Fibroblast of the aortic adventitia (primary cell): Measurements from ENCODE around the gene NUP210L. TPM values are rescaled to one million over a fixed set of nuclear protein-coding genes. Genes with fewer than 3 reads are reported as not detected.
"Not testable (repeated sequence)": the region's sequence is repeated elsewhere in the genome, so short reads cannot be mapped to it uniquely, and the experiment has no call there.

Source experiments
- DNase-seq: peaks from one replicate; pipeline ENCODE4 v3.0.0-alpha.2; 2010; ENCODE audit warnings: low read depth
- H3K4me3 ChIP-seq: 2 replicates; pipeline ENCODE4 v1.5.1; 2011; ENCODE audit warnings: low read depth, mild to moderate bottlenecking, control low read depth, low read length, moderate library complexity
- total RNA-seq: library from RNA; depleted of rRNA; stranded (reverse); fragments of >200 nt; gene quantifications from 2 replicates; pipeline ENCODE4 v1.2.3, GENCODE V29; 2012; ENCODE audit warnings: low replicate concordance
- TF ChIP-seq, protein P1 (sequence below): IDR thresholded peaks from 2 replicates; pipeline ENCODE4 v1.5.1; 2011; ENCODE audit warnings: mild to moderate bottlenecking, low read length, control low read depth, inconsistent platforms; ENCODE audit not compliant: insufficient read depth

Gene NUP210L
- total RNA-seq, 1 donor = 0.09 TPM

DNA sequence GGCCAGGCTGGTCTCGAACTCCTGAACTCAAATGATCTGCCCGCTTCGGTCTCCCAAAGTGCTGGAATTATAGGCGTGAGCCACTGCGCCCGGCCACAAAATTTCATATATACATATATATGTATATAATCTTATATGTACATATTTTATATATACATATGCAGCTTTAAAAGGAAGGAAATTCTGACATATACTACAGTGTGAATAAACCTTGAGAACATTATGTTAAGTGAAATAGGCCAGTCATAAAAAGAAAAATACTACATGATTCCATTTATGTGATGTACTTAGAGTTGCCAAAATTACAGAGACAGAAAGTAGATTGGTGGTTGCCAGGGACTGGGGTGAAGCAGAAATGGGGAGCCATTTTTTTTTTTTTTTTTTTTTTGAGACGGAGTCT, 63.2 kb downstream of the NUP210L start:
- no peak for DNase-seq
- no peak overlapping the region for H3K4me3 ChIP-seq
- TF ChIP-seq, protein P1, sequence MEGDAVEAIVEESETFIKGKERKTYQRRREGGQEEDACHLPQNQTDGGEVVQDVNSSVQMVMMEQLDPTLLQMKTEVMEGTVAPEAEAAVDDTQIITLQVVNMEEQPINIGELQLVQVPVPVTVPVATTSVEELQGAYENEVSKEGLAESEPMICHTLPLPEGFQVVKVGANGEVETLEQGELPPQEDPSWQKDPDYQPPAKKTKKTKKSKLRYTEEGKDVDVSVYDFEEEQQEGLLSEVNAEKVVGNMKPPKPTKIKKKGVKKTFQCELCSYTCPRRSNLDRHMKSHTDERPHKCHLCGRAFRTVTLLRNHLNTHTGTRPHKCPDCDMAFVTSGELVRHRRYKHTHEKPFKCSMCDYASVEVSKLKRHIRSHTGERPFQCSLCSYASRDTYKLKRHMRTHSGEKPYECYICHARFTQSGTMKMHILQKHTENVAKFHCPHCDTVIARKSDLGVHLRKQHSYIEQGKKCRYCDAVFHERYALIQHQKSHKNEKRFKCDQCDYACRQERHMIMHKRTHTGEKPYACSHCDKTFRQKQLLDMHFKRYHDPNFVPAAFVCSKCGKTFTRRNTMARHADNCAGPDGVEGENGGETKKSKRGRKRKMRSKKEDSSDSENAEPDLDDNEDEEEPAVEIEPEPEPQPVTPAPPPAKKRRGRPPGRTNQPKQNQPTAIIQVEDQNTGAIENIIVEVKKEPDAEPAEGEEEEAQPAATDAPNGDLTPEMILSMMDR = no peak

DNA sequence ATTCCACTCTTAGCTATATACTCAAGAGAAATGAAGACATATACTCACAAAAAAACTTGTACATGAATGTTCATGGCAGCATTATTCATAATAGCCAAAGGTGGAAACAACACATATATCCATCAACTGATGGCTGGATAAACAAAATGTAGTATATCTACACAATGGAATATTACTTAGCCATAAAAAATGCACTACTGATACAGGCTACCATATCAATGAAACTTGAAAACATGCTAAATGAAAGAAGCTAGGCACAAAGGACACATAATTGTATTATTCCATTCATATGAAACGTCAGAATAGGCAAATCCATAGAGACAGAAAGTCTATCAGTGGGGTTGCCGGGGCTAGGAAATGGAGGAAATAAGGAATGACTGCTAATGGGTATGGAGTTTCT, 67.3 kb downstream of the NUP210L start:
- no peak for DNase-seq
- TF ChIP-seq, protein P1 = no peak
- H3K4me3 ChIP-seq = no peak overlapping the region

DNA sequence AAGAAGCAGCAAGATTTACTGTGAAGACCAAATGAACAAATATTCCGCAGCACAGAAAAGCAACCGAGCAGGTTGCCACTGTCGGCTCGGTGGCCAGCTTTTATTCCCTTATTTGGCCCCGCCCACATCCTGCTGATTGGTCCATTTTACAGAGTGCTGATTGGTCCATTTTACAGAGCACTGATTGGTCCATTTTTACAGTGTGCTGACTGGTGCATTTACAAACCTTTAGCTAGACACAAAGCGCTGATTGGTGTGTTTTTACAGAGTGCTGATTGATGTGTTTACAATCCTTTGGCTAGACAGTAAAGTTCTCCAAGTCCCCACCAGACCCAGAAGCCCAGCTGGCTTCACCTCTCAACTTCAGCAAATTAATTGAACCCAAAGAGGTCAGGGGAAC, 71.8 kb downstream of the NUP210L start:
- DNase-seq, H3K4me3 ChIP-seq: not testable (repeated sequence)

DNA sequence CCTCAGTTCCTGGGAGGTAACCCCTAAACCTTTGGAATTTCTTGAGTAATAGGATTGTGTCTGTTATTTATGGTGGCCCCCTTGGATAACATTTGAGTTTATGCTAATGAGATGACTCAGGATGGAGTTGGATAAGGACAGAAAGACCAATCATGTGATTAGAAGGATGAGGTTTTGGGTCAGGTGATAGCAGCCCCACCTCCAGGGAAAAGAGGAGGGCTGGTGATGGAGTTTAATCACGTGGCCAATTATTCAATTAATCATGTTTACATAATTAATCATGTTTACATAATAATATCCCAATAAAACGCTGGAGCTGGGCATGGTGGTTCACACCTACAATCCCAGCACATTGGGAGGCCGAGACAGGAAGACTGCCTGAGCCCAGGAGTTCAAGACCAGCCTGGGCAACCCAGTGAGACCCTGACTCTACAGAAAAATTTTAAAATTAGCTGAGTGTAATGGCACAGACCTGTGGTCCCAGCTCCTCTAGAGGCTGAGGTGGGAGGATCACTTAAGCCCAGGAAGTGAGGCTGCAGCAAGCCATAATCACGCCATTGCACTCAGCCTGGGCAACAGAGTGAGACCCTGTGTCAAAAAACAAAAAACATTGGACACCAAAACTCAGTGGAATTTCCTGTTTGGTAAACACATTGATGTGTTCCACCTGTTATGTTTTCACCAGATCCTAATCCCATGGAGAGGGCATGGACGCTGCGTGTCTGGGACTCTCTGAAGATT, 73.3 kb downstream of the NUP210L start:
- no peak overlapping the region for H3K4me3 ChIP-seq
- DNase-seq = no peak
- TF ChIP-seq, protein P1 = no peak

DNA sequence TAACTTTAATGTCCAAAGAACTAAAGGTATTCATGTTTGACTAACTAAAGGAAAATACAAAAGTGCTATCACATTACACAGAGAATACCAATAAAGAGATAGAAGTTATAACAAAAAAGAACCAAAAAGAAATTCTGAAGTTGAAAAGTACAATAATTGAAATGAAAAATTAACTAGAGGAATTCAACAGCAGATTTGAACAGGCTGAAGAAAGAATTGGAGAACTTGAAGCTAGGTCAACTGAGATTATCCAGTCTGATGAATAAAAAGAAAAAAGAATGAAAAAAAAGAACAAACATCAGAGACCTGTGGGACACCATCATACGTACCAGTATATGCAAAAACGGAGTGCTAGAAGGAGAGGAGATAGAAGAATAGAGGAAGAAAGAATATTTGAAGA, 78.5 kb downstream of the NUP210L start:
- no peak for DNase-seq
- TF ChIP-seq, protein P1 = no peak
- H3K4me3 ChIP-seq = no peak overlapping the region

DNA sequence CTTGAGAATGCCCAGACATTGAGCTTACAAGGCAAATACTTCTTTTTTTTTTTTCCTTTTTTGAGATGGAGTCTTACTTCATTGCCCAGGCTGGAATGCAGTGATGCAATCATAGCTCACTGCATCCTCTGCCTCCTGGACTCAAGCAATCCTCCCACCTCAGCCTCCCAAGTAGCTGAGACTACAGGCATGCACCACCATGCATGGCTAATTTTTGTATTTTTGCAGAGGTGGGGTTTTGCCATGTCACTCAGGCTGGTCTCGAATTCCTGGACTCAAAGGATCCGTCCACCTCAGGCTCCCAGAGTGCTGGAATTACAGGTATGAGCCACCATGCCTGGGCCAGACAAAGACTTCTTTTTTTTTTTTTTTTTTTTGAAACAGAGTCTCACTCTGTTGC, 79.1 kb downstream of the NUP210L start:
- no peak for DNase-seq
- TF ChIP-seq, protein P1 = no peak
- H3K4me3 ChIP-seq = no peak overlapping the region

DNA sequence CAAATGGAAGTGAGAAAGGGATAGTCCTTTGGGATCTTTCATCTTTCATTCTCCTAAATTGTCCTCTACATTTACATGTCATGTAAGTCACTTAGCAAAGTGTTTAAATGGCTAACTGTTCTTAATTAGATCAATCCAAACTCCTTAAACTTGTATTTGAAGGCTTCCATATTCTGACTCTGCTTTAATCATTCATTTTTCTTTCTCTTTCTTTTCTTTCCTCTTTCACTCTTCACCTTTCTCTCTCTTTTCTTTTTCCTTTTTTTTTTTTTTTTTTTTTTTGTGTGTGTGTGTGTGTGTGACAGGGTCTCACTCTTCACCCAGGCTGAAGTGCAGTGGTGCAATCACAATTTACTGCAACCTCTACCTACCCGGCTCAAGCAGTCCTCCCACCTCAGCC, 92.6 kb downstream of the NUP210L start:
- no peak for DNase-seq
- no peak overlapping the region for H3K4me3 ChIP-seq
- TF ChIP-seq, protein P1 = no peak

DNA sequence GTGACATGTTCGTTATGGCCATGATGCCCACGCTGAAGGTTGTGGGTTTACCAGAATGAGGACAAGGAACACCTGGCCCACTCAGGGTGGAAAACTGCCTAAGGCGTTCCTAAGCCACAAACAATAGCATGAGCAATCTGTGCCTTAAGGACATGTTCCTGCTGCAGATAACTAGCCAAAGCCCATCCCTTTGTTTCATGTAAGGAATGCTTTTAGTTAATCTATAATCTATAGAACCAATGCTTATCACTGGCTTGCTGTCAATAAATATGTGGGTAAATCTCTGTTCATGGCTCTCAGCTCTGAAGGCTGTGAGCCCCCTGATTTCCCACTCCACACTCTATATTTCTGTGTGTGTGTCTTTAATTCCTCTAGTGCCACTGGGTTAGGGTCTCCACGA, 107.4 kb downstream of the NUP210L start:
- not testable (repeated sequence) for H3K4me3 ChIP-seq, DNase-seq

DNA sequence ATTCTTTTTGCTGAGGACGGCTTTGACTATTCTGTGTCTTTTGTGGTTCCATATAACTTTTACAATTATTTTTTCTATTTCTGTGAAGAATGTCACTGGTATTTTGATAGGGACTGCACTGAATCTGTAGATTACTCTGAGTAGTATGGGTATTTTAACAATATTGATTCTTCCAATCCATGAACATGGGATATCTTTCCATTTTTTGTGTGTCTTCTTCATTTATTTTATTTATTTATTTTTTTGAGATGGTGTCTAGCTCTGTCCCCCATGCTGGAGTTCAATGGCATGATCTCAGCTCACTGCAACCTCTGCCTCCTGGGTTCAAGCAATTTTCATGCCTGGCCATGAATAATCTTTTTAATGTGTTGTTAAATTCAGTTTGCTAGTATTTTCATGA, 121.2 kb downstream of the NUP210L start:
- H3K4me3 ChIP-seq, DNase-seq: not testable (repeated sequence)
